GM19023 (cell line): ENCODE data around the gene SLC24A4.

Source experiments
- ATAC-seq: cut with Tn5 transposase; IDR thresholded peaks from one replicate; pipeline ENCODE4 v1.9.1; 2021; ENCODE audit warnings: mild to moderate bottlenecking, moderate library complexity; ENCODE audit not compliant: unreplicated experiment

The SLC24A4 gene

GRCh38 chr14:92431199-92431725, 108.3 kb downstream of the SLC24A4 start:
- no peak for ATAC-seq

GRCh38 chr14:92433407-92433806, 110.4 kb downstream of the SLC24A4 start:
- ATAC-seq: no peak

- no peak for ATAC-seq
Measured at GRCh38 chr14:92435154-92435553, 112.2 kb downstream of the SLC24A4 start.

- ATAC-seq: no peak
Measured at GRCh38 chr14:92436115-92436776, 113.3 kb downstream of the SLC24A4 start.

- no peak for ATAC-seq
Measured at GRCh38 chr14:92437309-92437708, 114.3 kb downstream of the SLC24A4 start.

GRCh38 chr14:92437729-92438285, 114.8 kb downstream of the SLC24A4 start:
- ATAC-seq: no peak

GRCh38 chr14:92439537-92440344, 116.8 kb downstream of the SLC24A4 start:
- ATAC-seq: no peak

GRCh38 chr14:92440345-92441003, 117.5 kb downstream of the SLC24A4 start:
- no peak for ATAC-seq

GRCh38 chr14:92441751-92442504, 119.0 kb downstream of the SLC24A4 start:
- no peak for ATAC-seq

- no peak for ATAC-seq
Measured at GRCh38 chr14:92443167-92443566, 120.2 kb downstream of the SLC24A4 start.

- ATAC-seq: no peak
Measured at GRCh38 chr14:92443741-92444140, 120.8 kb downstream of the SLC24A4 start.

GRCh38 chr14:92446771-92447170, 123.8 kb downstream of the SLC24A4 start:
- ATAC-seq: no peak

- no peak for ATAC-seq
Measured at GRCh38 chr14:92447416-92448197, 124.6 kb downstream of the SLC24A4 start.

- ATAC-seq: no peak
Measured at GRCh38 chr14:92448786-92449185, 125.8 kb downstream of the SLC24A4 start.

GRCh38 chr14:92449404-92450181, 126.6 kb downstream of the SLC24A4 start:
- no peak for ATAC-seq

- no peak for ATAC-seq
Measured at GRCh38 chr14:92450351-92451070, 127.5 kb downstream of the SLC24A4 start.

- ATAC-seq: no peak
Measured at GRCh38 chr14:92451245-92451644, 128.3 kb downstream of the SLC24A4 start.

GRCh38 chr14:92451755-92452154, 128.8 kb downstream of the SLC24A4 start:
- ATAC-seq: no peak
